HL-60/S4 treated with phorbol 12-myristate 13-acetate at 8.2 ng/mL for 4 days and 3 days (cell line): ENCODE measurements around the gene AIF1L.
"Not testable (repeated sequence)": the region's sequence is repeated elsewhere in the genome, so short reads cannot be mapped to it uniquely, and the experiment has no call there.

ENCODE experiments used
- in situ Hi-C: fragments of 300-500 bp; cut with MboI; formaldehyde crosslinking; loops from 2 replicates; pipeline ENCODE4 v1.15.0; 2022; ENCODE audit warnings: low sequenced_read_pairs

Gene AIF1L

GRCh38 chr9:131097948-131098278, 1.6 kb downstream of the AIF1L start:
- in situ Hi-C loops, result no loop called here

GRCh38 chr9:131098391-131099101, 2.2 kb downstream of the AIF1L start:
- in situ Hi-C loops, result no loop called here

DNA sequence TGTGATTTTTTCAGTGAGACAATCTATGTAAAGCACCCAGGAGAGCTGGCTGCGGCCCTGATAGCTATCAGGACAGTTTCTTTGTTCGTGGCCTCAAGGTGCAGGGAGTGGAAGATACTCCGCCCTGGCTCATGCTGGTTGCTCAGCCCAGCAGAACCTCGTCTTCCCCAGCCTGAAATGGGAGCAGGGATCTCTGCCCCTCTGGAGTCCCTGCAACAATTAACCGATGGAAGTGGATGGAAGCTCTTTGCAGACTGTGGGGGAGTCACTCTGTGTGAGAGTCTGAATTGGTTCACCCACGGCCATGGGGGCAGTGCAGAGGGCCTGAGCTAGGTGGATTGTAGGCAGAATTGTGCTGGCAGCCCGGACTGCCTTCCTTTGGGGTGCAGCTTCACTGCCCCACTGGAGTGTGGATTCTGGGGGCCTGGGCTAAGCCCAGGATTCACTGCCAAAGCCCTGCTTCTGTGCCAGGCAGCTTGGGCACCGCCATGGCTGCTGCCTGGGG, 2.8 kb downstream of the AIF1L start:
- in situ Hi-C loops, result no loop called here

DNA sequence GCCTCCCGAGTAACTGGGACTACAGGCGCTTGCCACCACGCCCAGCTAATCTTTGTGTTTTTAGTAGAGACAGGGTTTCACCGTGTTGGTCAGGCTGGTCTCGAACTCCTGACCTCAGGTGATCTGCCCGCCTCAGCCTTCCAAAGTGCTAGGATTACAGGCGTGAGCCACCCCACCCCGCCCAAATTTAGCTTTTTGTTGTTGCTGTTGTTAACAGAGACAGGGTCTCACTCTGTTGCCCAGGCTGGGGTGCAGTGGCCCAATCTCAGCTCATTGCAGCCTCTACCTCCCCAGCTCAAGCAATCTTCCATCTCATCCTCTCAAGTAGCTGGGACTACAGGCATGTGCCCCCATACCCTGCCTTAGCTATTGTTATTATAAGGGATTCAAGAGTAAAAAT, 3.5 kb downstream of the AIF1L start:
- in situ Hi-C loops, result not testable (repeated sequence)

DNA sequence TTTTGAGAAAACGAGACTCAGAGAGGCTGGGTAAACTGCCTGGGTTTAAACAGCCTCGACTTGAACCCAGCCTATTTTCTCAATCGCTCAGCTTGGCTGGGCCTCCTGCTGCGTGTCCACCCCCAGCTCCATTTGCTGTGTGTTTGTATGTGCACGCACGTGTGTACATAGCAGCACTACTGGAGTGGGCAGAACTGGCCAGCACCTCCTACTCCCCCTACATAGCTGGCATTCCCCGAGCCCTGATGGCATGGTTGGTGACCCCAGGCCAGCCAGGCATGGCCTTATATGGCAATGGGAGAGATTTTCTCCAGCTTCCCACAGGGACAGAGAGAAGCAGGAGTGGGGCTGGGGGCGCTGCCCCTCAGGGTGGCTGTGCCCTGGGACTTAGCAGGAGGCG, 4.1 kb downstream of the AIF1L start:
- in situ Hi-C loops, result no loop called here

GRCh38 chr9:131101207-131101964, 5.1 kb downstream of the AIF1L start:
- in situ Hi-C loops, result no loop called here

- in situ Hi-C loops, result no loop called here
Measured at GRCh38 chr9:131103024-131103423, 6.7 kb downstream of the AIF1L start.

- in situ Hi-C loops, result no loop called here
Measured at GRCh38 chr9:131103535-131103934, 7.2 kb downstream of the AIF1L start.

DNA sequence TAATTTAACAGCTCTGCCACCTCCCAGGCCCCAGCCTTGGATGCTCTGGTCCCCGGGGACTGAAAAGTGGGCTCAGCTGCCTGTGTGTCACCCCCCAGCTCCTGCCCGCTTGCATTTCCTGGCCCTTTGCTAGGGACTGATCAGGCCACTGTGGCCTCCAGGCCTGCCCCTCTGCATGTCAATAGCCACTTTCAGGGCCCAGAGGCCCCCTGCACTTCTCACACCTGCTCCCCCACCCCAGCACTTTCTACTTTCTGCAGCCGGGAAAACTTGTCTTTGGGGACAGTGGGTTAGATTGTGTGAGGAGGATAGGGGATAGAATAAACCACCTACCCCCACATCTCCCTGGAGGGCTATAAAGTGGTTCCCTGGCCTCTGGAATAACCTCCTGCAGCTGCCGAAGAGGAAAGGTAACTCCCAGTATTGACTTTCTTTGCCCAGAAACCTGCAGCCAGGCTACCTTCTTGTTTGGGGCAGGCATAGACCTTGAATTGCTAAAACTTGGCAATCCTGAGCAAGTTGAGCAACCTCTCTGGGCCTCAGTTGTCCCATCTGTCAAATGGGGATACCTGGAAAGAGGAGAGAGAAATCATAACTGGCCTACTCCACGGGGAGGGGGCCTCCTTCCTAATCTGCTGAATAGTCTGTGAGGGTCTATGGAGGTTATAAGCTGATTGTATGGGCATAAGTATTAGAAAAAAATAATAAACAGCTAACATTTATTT, 7.8 kb downstream of the AIF1L start:
- in situ Hi-C loops, result no loop called here

GRCh38 chr9:131105952-131106351, 9.6 kb downstream of the AIF1L start:
- in situ Hi-C loops, result no loop called here

GRCh38 chr9:131107760-131108159, 11.4 kb downstream of the AIF1L start:
- in situ Hi-C loops, result no loop called here

GRCh38 chr9:131111186-131111853, 15.0 kb downstream of the AIF1L start:
- in situ Hi-C loops, result no loop called here

DNA sequence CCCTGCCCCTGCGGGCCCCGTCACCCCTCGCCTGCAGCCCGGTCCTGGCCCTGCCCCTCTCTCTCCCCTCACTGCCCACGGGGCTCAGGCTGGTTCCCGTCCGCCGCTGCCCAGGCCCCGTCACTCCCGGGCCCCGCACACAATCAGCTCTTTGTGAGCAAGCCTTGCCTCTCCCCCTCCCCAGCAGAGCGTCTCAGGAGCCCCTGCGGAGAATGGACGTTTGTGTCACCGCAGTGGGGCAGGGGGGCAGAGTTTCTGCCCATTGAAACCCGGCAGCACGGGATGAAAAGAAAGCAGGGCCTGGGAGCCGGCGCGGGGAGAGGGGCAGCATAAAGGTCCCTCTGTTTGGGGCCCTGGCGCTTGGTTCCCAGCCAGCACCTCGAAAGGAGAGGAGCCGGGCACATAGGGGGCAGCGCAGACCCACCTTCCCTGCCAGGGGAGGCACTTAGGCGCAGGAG, 15.6 kb downstream of the AIF1L start:
- in situ Hi-C loops, result no loop called here

DNA sequence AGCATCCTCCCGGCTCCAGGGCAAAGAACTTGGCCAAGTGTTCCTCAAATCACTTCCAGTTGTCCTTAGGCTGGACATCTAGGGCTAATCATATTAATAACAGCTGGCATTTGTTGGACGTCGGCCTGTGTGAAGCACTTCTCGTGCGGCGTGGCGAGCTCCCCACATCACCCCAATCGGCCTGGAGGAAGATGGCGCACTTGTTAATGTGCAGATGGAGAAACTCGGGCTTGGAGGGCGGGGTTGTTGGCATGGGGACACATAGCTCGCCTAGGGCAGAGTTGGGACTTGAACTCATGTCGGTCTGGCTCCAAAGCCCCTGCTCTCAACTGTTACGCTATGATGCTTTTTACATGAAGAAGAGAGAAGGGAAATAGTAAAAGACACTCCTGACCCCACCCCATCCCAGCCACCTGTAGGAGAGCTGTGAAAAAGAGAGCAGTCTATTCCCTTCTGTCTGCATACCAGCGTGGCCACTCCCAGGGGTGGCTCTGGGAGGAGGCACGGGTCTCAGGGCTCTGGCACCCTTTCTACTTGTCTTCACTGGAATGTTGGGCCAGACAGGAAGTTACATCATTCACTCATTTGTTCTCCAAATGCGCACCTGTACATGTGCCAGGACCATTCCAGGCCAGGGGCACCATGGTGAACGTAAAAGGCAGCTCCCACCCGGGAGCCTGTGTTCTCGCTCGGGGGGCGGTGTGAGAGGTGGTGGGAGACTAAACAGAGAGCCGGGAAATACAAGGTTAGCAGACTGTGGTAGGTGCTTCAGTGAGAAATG, 16.2 kb downstream of the AIF1L start:
- in situ Hi-C loops, result no loop called here

- in situ Hi-C loops, result no loop called here
Measured at GRCh38 chr9:131113655-131114054, 17.3 kb downstream of the AIF1L start.

DNA sequence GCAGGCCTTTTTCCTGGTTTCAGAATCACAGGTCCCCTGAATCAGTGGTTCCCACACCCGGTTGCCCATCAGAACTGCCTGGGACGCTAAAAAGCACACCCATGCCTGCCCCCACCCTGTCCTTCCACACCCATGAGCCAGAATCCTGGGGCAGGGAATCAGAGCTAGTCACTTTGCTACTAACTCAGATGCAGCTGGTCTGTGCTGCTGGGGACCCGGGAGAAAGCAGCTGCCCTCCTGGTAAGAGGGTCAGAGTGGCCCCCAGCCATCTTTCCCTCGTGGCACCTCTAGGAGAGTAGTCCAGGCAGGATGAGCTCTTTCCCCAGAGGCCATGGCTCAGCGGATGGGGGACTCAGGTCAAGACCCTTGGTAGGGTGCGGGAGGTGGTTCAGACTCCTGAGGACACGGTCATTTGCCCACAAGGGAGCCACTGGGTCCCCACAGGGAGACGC, 17.8 kb downstream of the AIF1L start:
- in situ Hi-C loops, result no loop called here

GRCh38 chr9:131115360-131115742, 19.0 kb downstream of the AIF1L start:
- in situ Hi-C loops, result not testable (repeated sequence)

- in situ Hi-C loops, result no loop called here
Measured at GRCh38 chr9:131116281-131117120, 20.2 kb downstream of the AIF1L start.

DNA sequence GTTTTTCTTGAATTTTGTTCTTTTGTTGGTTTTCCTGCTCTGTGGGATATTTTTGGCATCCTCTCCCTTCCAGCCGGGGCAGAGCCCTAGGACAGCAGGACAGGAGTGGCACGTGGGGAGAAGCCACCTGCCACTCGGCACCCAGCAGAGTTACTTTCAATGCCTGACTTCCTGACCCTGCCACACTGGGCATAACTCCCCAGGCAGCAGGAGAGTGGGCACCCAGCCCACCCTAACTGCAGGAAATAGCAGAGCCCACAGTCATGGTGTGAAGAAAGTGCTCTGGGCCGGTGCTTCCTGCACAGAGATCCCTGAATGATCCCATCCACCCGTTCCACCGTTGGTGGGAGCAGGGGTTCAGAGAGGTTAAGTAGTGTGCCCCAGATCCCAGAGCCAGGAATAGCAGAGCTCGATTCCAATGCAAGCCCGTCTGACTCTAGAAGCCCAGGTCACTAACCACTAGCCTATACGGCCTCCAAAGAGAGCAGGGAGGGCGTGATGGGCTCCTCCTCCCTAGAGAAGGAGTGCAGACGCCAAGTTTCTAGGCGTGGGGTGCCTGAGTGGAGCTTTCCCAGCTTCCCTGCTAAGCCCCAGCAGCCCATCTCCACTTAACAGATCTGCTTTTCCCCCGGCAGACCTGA, 20.9 kb downstream of the AIF1L start:
- in situ Hi-C loops, result no loop called here
